AG09309 (cell line): Measurements from ENCODE around the gene LMX1A.

ENCODE experiments used
- DNase-seq: peaks from one replicate; pipeline ENCODE4 v3.0.0-alpha.2; 2010; ENCODE audit warnings: low read depth
- H3K4me3 ChIP-seq: 2 replicates; pipeline ENCODE4 v1.5.1; 2011; ENCODE audit warnings: mild to moderate bottlenecking, low read depth, low read length, moderate library complexity; ENCODE audit not compliant: control insufficient read depth
- TF ChIP-seq, protein P1 (sequence below): IDR thresholded peaks from 2 replicates; pipeline ENCODE4 v1.5.1; 2011; ENCODE audit warnings: mild to moderate bottlenecking, low read depth, low read length, inconsistent platforms; ENCODE audit not compliant: insufficient read depth, control insufficient read depth; ENCODE audit errors: missing control alignments

The LMX1A gene

DNA sequence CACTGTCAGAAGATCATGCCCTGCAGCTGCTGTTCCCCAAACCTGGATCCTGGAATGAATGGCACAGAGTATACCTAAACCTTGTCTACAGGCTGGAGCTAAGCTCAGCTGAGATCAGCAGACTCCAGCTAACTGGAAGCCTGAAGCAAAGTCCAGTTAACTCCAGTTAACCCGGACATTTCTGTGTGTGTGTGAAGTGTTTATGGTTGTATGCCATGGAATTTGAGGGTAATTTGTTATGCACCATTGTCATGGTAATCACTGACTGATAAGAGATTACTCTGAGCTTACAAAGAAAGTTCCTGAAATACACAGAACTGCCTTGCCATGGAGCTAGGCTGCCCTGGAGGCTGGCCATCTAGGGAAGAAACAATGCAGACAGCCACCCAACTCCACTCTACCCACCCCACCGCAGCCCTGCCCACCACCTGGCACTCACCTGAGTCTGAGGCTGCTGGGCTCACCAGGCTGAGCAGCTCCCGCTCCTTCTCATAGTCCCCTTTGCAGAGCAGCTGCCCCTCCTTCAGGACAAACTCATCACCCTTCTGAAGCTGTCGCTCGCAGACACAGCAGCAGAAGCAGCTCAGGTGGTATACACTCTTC lies 107.4 kb downstream of the LMX1A start:
- TF ChIP-seq, protein P1, sequence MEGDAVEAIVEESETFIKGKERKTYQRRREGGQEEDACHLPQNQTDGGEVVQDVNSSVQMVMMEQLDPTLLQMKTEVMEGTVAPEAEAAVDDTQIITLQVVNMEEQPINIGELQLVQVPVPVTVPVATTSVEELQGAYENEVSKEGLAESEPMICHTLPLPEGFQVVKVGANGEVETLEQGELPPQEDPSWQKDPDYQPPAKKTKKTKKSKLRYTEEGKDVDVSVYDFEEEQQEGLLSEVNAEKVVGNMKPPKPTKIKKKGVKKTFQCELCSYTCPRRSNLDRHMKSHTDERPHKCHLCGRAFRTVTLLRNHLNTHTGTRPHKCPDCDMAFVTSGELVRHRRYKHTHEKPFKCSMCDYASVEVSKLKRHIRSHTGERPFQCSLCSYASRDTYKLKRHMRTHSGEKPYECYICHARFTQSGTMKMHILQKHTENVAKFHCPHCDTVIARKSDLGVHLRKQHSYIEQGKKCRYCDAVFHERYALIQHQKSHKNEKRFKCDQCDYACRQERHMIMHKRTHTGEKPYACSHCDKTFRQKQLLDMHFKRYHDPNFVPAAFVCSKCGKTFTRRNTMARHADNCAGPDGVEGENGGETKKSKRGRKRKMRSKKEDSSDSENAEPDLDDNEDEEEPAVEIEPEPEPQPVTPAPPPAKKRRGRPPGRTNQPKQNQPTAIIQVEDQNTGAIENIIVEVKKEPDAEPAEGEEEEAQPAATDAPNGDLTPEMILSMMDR = no peak
- no peak for DNase-seq
- no peak overlapping the region for H3K4me3 ChIP-seq

DNA sequence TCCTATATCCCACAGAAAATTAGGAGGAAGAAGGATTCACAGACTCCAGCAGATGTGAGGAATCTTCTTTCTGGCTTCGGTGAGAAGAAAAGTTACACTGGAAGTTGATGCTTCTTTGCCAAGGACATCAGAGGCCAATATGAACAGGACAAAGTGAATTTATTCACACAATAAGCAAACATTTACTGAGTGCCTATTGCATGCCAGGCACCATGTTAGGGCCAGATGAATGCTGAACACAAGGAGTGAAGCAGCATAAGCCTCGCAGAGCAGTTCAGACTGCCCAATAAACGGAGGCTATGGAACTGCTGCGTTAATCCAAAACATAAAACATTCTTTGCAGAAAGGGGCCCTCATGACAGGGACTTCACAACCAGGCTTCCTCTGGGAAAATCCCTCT lies 114.6 kb downstream of the LMX1A start:
- no peak overlapping the region for H3K4me3 ChIP-seq
- TF ChIP-seq, protein P1 = no peak
- no peak for DNase-seq

DNA sequence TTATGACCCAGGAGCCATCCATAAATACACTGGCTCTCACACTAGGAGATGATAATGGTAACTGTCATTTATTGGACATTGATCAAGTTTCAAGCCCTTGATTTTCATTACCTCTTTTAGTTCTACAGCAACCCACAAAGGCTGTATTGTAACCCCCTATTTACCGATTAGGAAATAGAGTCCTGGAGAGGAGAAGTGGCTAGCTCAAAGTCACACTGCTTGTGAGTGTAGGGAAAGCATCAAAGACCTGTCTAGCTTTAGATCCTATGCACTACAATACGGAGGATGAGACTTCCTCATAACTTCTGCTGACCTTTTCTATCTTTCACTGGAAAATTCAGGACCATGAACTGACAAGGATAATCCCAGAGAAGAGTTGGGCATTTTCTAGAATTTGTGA lies 115.2 kb downstream of the LMX1A start:
- TF ChIP-seq, protein P1 = no peak
- no peak for DNase-seq

DNA sequence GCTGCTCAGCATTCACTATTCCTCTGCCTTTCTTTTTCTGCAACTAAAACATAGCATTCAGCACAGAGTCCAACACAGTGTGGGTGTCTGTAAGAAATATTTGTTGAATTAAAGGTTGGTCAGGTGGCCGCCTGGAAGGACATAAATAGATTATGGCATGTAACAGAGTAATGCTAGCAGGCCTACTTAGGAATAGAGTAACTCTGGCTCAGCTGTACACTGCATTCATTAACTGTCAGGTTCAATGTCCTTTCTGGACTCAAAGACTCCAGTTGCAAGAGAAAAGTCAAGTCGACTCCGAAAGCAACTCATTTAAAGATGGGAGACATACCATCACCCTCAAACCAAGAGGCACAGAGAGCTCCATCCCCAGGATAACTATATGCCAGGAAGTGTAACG lies 116.0 kb downstream of the LMX1A start:
- TF ChIP-seq, protein P1 = no peak
- no peak for DNase-seq
- no peak overlapping the region for H3K4me3 ChIP-seq

More for the DNA sequence above, 115.2 kb downstream of the LMX1A start:
- H3K4me3 ChIP-seq = no peak overlapping the region

DNA sequence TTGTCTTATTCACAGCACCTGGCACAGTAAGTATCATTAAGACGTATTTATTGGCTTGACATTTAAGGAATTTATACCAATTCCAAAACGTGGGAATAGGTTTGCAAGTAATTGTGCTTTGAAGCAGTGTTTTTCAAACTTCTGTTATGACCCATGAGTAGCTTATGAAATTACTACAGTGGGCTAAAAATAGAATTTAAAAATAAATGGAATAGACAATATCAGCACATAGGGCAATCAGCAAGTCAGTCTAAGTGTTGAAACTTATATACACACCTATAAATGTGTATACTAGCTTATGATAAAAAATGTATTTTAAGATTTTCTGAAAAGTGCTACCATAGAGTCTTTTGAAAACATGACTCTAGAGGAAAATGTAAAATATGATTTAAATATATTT lies 116.6 kb downstream of the LMX1A start:
- TF ChIP-seq, protein P1 = no peak
- no peak overlapping the region for H3K4me3 ChIP-seq
- DNase-seq = no peak

DNA sequence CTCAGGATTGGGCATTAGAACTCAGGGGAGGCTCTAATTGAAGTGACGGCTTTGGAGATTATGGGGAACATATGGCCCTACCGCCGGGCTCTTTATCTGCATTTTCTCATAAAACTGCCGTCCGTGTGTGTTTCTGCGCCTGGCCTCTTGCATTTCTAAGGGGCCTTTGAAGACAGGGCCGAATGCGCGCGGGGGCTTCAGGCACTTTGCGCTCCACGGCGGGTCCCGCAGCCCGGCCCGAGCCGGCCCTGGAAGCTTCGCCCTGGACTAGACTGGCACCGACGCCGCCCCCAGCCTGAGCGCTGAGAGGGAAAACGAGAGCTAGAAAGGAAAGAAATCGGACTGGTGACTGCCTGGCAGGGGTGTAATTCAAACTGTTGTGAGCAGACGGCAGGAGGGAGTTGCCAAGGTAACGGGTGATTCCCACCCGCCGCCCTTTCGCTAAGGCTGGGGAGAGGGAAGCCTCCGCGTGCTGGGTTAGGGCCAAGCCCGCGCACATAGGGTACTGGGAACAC lies 120.7 kb downstream of the LMX1A start:
- no peak overlapping the region for H3K4me3 ChIP-seq
- TF ChIP-seq, protein P1 = no peak
- no peak for DNase-seq

DNA sequence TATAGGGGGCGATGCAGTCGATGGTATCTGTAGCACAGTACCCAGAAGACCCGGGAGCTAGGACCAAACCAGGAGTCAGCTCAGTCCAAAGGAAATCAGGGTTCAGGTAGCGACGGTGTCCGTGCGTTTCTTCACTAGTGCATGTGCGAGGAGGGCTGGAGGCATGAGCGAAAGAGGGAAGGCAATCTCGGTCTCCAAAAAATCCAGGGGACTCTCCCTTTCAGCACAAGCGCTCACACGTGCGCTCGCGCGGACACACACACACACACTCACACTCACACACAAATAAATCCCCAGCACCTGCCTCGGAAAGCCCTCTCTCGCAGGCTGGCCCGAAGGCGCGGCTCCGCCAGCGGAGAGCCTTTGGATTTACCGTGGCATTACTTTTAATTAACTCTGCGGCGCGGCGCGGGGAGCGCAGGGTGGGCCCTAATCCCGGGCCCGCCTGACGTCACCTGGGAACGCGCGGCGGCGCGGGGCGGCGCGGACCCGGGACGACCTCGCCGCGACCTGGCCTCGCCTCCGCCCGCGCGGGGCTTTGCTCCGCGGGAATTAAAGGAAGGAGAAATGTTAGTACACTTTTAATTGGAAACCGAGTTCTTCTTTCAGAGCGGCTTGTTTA lies 121.2 kb downstream of the LMX1A start:
- H3K4me3 ChIP-seq = no peak overlapping the region
- no peak for DNase-seq
- TF ChIP-seq, protein P1 = no peak
